Activated naive CD8-positive, alpha-beta T cell (primary cell): Measurements from ENCODE around the gene SYTL2.
A peak's percentile ranks its signal among the peaks of the same experiment; 100 is the strongest.
"Not testable (repeated sequence)": the region's sequence is repeated elsewhere in the genome, so short reads cannot be mapped to it uniquely, and the experiment has no call there.

Experiments used
- H3K27ac Mint-ChIP-seq: one replicate; pipeline ENCODE4 v1.8.0; 2021; ENCODE audit warnings: mixed read lengths
- H3K27me3 Mint-ChIP-seq: one replicate; pipeline ENCODE4 v1.8.0; 2021; ENCODE audit warnings: mixed read lengths
- H3K36me3 Mint-ChIP-seq: one replicate; pipeline ENCODE4 v1.8.0; 2021; ENCODE audit warnings: mixed read lengths
- H3K4me1 Mint-ChIP-seq: one replicate; pipeline ENCODE4 v1.8.0; 2021; ENCODE audit warnings: low read depth, mixed read lengths
- H3K4me3 Mint-ChIP-seq: one replicate; pipeline ENCODE4 v1.8.0; 2021; ENCODE audit warnings: mild to moderate bottlenecking, mixed read lengths
- H3K9me3 Mint-ChIP-seq: one replicate; pipeline ENCODE4 v1.8.0; 2021; ENCODE audit warnings: low read depth, mixed read lengths

Gene SYTL2

GRCh38 chr11:85664615-85665481 lies 146.1 kb downstream of the SYTL2 start, which contains the start of gene CREBZF:
Gene CREBZF (minus strand): TSS chr11:85665129. CDS start chr11:85664875, 254 bp downstream.
- H3K36me3 Mint-ChIP-seq, result peaks cover 15% of the 10 kb centered on the region
- H3K27ac Mint-ChIP-seq, result peak within 1 kb of the TSS; percentile 95
- H3K4me3 Mint-ChIP-seq, result peak within 1 kb of the TSS; percentile 99
- H3K27me3 Mint-ChIP-seq, result no peaks in the 10 kb centered on the region
- H3K4me1 Mint-ChIP-seq, result peaks cover 33% of the 10 kb centered on the region
- H3K9me3 Mint-ChIP-seq, result no peaks in the 10 kb centered on the region

- H3K27me3 Mint-ChIP-seq, result no peaks in the 10 kb centered on the region
- no peaks in the 10 kb centered on the region for H3K9me3 Mint-ChIP-seq
- H3K27ac Mint-ChIP-seq, result peak overlapping the region; percentile 95
- peaks cover 15% of the 10 kb centered on the region for H3K36me3 Mint-ChIP-seq
- H3K4me1 Mint-ChIP-seq, result peaks cover 42% of the 10 kb centered on the region
- H3K4me3 Mint-ChIP-seq, result peak overlapping the region; percentile 99
These were observed 147.0 kb downstream of the SYTL2 start for GRCh38 chr11:85663753-85664614.

GRCh38 chr11:85663080-85663752 lies 147.7 kb downstream of the SYTL2 start:
- no peaks in the 10 kb centered on the region for H3K9me3 Mint-ChIP-seq
- no peaks in the 10 kb centered on the region for H3K27me3 Mint-ChIP-seq
- H3K4me1 Mint-ChIP-seq, result peaks cover 48% of the 10 kb centered on the region
- peak overlapping the region; percentile 99 for H3K4me3 Mint-ChIP-seq
- peaks cover 15% of the 10 kb centered on the region for H3K36me3 Mint-ChIP-seq
- peak overlapping the region; percentile 95 for H3K27ac Mint-ChIP-seq

- Mint-ChIP-seq H3K4me3 (peak overlapping the region; percentile 99), H3K27me3 (no peaks in the 10 kb centered on the region), H3K9me3 (no peaks in the 10 kb centered on the region), H3K4me1 (peaks cover 52% of the 10 kb centered on the region), H3K27ac (peak overlapping the region; percentile 46), H3K36me3 (peaks cover 15% of the 10 kb centered on the region)
These were observed 148.8 kb downstream of the SYTL2 start for GRCh38 chr11:85661972-85662664.

- Mint-ChIP-seq H3K36me3 (peaks cover 10% of the 10 kb centered on the region), H3K4me3 (no peak overlapping the region), H3K27ac (peak overlapping the region; percentile 30), H3K27me3 (no peaks in the 10 kb centered on the region), H3K9me3 (no peaks in the 10 kb centered on the region), H3K4me1 (peaks cover 57% of the 10 kb centered on the region)
These were observed 152.8 kb downstream of the SYTL2 start for GRCh38 chr11:85658180-85658579.

GRCh38 chr11:85656777-85657176 lies 154.2 kb downstream of the SYTL2 start:
- Mint-ChIP-seq H3K27ac (peak overlapping the region; percentile 51), H3K4me1 (peaks cover 57% of the 10 kb centered on the region), H3K27me3 (no peaks in the 10 kb centered on the region), H3K4me3 (no peak overlapping the region), H3K36me3 (peaks cover 7% of the 10 kb centered on the region), H3K9me3 (no peaks in the 10 kb centered on the region)

- H3K9me3 Mint-ChIP-seq, H3K27me3 Mint-ChIP-seq, H3K27ac Mint-ChIP-seq, H3K36me3 Mint-ChIP-seq, H3K4me3 Mint-ChIP-seq: not testable (repeated sequence)
- H3K4me1 Mint-ChIP-seq, result peaks cover 47% of the 10 kb centered on the region
These were observed 156.6 kb downstream of the SYTL2 start for GRCh38 chr11:85654343-85654742.

- Mint-ChIP-seq H3K27me3 (no peaks in the 10 kb centered on the region), H3K9me3 (no peaks in the 10 kb centered on the region), H3K36me3 (peaks cover 2% of the 10 kb centered on the region), H3K4me3 (no peak overlapping the region), H3K27ac (peak overlapping the region; percentile 18), H3K4me1 (peaks cover 42% of the 10 kb centered on the region)
These were observed 158.0 kb downstream of the SYTL2 start for GRCh38 chr11:85652786-85653447.

GRCh38 chr11:85651118-85651517 lies 159.8 kb downstream of the SYTL2 start:
- H3K27me3 Mint-ChIP-seq, result no peaks in the 10 kb centered on the region
- H3K36me3 Mint-ChIP-seq, result peaks cover 2% of the 10 kb centered on the region
- no peak overlapping the region for H3K4me3 Mint-ChIP-seq
- H3K4me1 Mint-ChIP-seq, result peaks cover 39% of the 10 kb centered on the region
- peak overlapping the region; percentile 25 for H3K27ac Mint-ChIP-seq
- H3K9me3 Mint-ChIP-seq, result no peaks in the 10 kb centered on the region

- peaks cover 29% of the 10 kb centered on the region for H3K4me1 Mint-ChIP-seq
- no peaks in the 10 kb centered on the region for H3K9me3 Mint-ChIP-seq
- H3K36me3 Mint-ChIP-seq, result peaks cover 2% of the 10 kb centered on the region
- H3K27ac Mint-ChIP-seq, result peak within 1 kb of the TSS; percentile 96
- H3K27me3 Mint-ChIP-seq, result peaks cover 11% of the 10 kb centered on the region
- H3K4me3 Mint-ChIP-seq, result peak within 1 kb of the TSS; percentile 96
These were observed 163.2 kb downstream of the SYTL2 start, which contains the start of gene TMEM126A for GRCh38 chr11:85647604-85648299. Gene TMEM126A (plus strand): TSS chr11:85647967. CDS start chr11:85650256, 2,289 bp downstream.

GRCh38 chr11:85647078-85647477 lies 163.9 kb downstream of the SYTL2 start:
- peaks cover 11% of the 10 kb centered on the region for H3K27me3 Mint-ChIP-seq
- H3K4me1 Mint-ChIP-seq, result peaks cover 25% of the 10 kb centered on the region
- H3K9me3 Mint-ChIP-seq, result no peaks in the 10 kb centered on the region
- no peaks in the 10 kb centered on the region for H3K36me3 Mint-ChIP-seq
- H3K27ac Mint-ChIP-seq, result peak overlapping the region; percentile 96
- H3K4me3 Mint-ChIP-seq, result peak overlapping the region; percentile 96
